T-helper 1 cell (primary cell): Measurements from ENCODE around the gene POTEM.
"Not testable (repeated sequence)": the region's sequence is repeated elsewhere in the genome, so short reads cannot be mapped to it uniquely, and the experiment has no call there.

Experiments used
- DNase-seq, 5 donors: peaks; one replicate each; pipeline ENCODE4 v3.0.0-alpha.2; 2012 to 2020
- total RNA-seq, 4 donors: gene quantifications; one replicate each; lab custom pipeline; 2026; lab: John Stamatoyannopoulos, UW

Gene POTEM
- total RNA-seq, result 0 reads per million in 4 donors

GRCh38 chr14:18967134-18967533 lies at the start of gene POTEM:
Gene POTEM, plus strand, starts transcription at chr14:18967434. Its CDS starts 52 bp downstream, at chr14:18967486.
- DNase-seq, result not testable (repeated sequence)

- DNase-seq, result not testable (repeated sequence)
Measured at GRCh38 chr14:18918345-18918744, 48.9 kb upstream of the POTEM start.

- DNase-seq, result not testable (repeated sequence)
Measured at GRCh38 chr14:18920052-18920451, 47.2 kb upstream of the POTEM start.

- not testable (repeated sequence) for DNase-seq
Measured at GRCh38 chr14:18921055-18921701, 46.1 kb upstream of the POTEM start.

GRCh38 chr14:18936848-18937247 lies 30.4 kb upstream of the POTEM start:
- DNase-seq, result not testable (repeated sequence)

- DNase-seq, result not testable (repeated sequence)
Measured at GRCh38 chr14:18938733-18939132, 28.5 kb upstream of the POTEM start.

GRCh38 chr14:18949939-18950338 lies 17.3 kb upstream of the POTEM start:
- not testable (repeated sequence) for DNase-seq

- DNase-seq, result peak in 1 of 5 donors; percentile 0
Measured at GRCh38 chr14:18953085-18953484, 14.1 kb upstream of the POTEM start.

GRCh38 chr14:18955816-18956215 lies 11.4 kb upstream of the POTEM start:
- DNase-seq, result not testable (repeated sequence)

- DNase-seq, result not testable (repeated sequence)
Measured at GRCh38 chr14:18961576-18961975, 5.7 kb upstream of the POTEM start.

GRCh38 chr14:18962143-18962542 lies 5.1 kb upstream of the POTEM start:
- not testable (repeated sequence) for DNase-seq

GRCh38 chr14:18963276-18963675 lies 4.0 kb upstream of the POTEM start:
- not testable (repeated sequence) for DNase-seq

- DNase-seq, result not testable (repeated sequence)
Measured at GRCh38 chr14:18964878-18965277, 2.4 kb upstream of the POTEM start.

GRCh38 chr14:19002566-19002965 lies 35.3 kb downstream of the POTEM start:
- not testable (repeated sequence) for DNase-seq

GRCh38 chr14:19006490-19006889 lies 39.3 kb downstream of the POTEM start:
- not testable (repeated sequence) for DNase-seq

GRCh38 chr14:19007678-19008077 lies 40.4 kb downstream of the POTEM start:
- DNase-seq, result not testable (repeated sequence)

GRCh38 chr14:19011029-19011428 lies 43.8 kb downstream of the POTEM start:
- not testable (repeated sequence) for DNase-seq

- not testable (repeated sequence) for DNase-seq
Measured at GRCh38 chr14:19011703-19012102, 44.5 kb downstream of the POTEM start.

GRCh38 chr14:19015185-19015584 lies 48.0 kb downstream of the POTEM start:
- not testable (repeated sequence) for DNase-seq

GRCh38 chr14:19025080-19025589 lies 57.9 kb downstream of the POTEM start:
- not testable (repeated sequence) for DNase-seq

GRCh38 chr14:19026649-19027351 lies 59.6 kb downstream of the POTEM start:
- not testable (repeated sequence) for DNase-seq

GRCh38 chr14:19027895-19028294 lies 60.7 kb downstream of the POTEM start:
- DNase-seq, result not testable (repeated sequence)

GRCh38 chr14:19036811-19037382 lies 69.7 kb downstream of the POTEM start:
- not testable (repeated sequence) for DNase-seq
